Fibroblast of peridontal ligament (primary cell): Measurements from ENCODE around the gene WASHC4.
"Not testable (repeated sequence)": the region's sequence is repeated elsewhere in the genome, so short reads cannot be mapped to it uniquely, and the experiment has no call there.

ENCODE experiments used
- DNase-seq: peaks from one replicate; pipeline ENCODE4 v3.0.0-alpha.2; 2010; ENCODE audit errors: extremely low read depth

Gene WASHC4

DNA sequence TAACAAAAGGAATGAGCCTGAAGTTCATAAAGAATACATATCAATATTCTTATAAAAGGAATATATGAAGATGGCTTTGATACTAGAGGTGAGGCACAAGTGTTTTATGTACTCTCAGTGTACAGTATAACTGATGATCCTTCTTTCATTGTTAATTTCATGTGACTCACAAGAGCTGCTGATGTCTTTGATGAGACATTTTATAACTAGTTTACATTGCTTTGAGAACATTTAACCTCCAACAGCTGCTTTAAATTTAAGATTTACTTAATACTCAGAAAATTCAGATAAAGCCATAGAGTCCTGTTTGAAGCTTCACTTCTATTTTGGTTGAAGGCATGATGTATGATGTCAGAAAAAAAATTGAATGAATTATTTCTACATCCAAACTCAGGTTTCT, 59.8 kb downstream of the WASHC4 start:
- DNase-seq = peak; percentile 75

GRCh38 chr12:105168006-105168405, 60.5 kb downstream of the WASHC4 start:
- DNase-seq = no peak

- no peak for DNase-seq
Observed at GRCh38 chr12:105170139-105170538, 62.6 kb downstream of the WASHC4 start.

GRCh38 chr12:105171691-105172436, 64.3 kb downstream of the WASHC4 start:
- DNase-seq = no peak

DNA sequence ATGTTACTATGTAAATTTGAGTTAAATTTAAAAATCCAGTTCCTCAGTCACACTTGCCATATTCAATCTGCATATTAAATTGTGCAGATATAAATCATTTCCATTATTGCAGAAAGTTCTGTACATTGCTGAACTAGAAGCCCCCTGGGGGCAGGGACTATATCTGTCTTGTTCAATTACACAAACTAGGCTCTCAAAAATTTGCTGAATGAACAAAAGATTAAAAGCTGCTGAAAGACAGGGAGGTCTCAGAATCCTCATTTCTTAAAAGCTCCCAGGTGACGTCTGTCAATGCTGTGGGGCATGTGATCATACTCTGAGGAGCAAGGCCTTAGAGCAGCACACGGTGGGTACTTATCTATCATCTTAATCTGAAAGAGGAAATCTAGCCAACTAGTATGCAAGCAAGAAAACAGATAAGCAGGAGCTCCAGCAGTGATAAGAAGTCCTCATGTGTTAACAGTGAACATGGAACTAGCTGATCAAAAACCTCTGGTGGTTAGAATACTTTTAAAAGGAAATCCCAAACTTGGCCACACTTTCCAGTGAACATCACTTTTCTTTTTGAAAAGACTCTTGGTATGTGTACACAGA, 68.0 kb downstream of the WASHC4 start:
- no peak for DNase-seq

- no peak for DNase-seq
Observed at GRCh38 chr12:105177208-105177607, 69.7 kb downstream of the WASHC4 start.

- DNase-seq = not testable (repeated sequence)
Observed at GRCh38 chr12:105179114-105179513, 71.6 kb downstream of the WASHC4 start.

DNA sequence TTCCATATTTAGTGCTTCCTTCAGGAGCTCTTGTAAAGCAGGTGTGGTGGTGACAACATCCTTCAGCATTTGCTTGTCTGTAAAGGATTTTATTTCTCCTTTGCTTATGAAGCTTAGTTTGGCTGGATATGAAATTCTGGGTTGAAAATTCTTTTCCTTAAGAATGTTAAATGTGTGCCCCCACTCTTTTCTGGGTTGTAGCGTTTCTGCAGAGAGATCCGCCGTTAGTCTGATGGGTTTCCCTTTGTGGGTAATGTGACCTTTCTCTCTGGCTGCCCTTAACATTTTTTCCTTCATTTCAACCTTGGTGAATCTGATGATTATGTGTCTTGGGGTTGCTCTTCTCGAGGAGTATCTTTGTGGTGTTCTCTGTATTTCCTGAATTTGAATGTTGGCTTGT, 75.9 kb downstream of the WASHC4 start:
- not testable (repeated sequence) for DNase-seq

DNA sequence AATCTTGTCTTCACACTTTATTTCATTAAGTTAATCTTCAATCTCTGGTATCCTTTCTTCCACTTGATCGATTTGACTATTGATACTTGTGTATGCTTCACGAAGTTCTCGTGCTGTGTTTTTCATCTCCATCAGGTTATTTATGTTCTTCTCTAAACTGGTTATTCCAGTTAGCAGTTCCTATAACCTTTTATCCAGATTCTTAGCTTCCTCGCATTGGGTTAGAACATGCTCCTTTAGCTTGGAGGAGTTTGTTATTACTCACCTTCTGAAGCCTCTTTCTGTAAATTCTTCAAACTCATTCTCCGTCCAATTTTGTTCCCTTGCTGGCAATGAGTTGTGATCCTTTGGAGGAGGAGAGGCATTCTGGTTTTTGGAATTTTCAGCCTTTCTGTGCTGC, 76.4 kb downstream of the WASHC4 start:
- not testable (repeated sequence) for DNase-seq

GRCh38 chr12:105189293-105189692, 81.8 kb downstream of the WASHC4 start:
- no peak for DNase-seq

DNA sequence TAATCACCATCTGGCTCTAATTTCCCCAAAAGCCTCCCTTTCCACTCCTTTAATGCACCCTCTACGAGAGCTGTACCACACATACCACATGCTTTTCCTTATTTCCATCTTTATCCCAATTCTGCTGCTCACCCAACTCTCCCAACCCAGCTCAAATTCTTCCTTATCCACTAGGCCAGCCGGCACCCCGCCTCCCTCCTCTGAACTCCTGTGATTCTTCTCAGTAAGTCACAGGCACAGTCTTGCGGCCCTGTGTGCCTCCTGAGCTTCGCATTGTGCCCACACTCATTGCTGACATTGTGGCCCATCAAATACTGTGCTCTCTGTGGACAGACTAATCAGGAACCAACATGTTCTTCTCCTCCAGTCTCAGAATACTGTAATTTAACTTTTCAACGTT, 83.0 kb downstream of the WASHC4 start:
- DNase-seq = peak; percentile 32

DNA sequence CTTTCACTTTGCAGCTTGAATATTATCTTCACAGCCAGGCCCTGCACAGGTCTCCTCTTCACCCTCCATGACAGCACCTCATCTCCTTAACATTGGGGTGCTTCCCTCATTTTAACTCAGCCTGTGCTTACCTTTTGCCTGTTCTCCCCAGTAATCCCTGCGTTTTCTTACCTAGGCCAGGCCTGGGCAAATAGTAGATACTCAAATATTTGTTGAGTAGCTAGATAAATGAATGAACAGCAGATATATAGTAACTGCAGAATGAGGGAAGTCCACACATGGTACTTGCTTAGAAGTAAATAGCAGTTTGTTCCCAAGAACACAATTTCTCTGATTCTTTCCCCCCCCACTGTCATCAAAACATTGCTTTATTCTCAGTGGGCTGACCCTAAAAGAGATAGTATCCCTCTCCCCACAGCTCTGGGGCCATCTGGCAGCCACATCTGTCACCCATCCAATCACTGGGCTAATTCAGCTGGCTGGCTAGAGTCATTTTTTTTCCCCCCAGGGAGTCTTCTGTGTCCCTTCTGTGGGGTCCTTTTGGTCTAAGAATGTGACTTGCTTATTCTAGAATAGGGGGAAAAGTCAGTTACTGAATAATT, 85.2 kb downstream of the WASHC4 start:
- no peak for DNase-seq

DNA sequence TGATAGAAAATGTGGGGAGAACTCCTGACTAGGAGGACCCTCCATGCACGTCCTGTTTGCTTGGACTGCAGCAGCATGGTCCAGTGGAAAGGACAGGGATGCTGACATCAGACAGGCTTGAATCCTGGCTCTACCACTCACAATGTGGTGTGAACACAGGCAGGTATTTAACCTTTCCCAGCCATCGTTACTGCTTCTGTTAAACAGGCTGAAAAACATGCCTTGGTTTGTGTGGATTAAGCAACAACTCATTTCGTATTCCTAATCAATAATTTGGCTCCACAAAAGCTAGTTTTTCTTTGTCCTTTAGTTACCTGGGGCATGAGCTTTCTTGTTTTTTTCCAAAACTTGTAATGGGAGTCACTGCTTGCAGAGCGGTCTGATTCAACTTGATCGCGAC, 87.4 kb downstream of the WASHC4 start:
- no peak for DNase-seq

DNA sequence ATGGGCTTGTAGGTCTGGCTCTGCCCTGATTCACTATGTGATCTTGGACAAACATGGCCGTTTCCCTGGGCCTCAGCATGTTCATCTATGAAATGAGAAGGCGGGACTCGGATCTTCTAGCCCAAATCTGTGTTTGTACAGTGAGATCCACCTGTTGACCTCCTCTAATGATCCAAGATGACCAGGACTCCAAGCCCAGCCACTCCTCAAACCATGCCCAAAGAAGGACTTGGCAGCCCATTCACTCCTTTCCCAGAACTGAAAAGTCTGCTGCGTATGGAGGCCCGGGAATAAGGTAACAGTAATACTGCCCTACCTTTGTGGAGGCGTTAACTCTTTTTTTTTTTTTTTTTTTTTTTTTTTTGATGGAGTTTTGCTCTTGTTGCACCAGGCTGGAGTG, 88.6 kb downstream of the WASHC4 start:
- DNase-seq = no peak

- DNase-seq = no peak
Observed at GRCh38 chr12:105198961-105199360, 91.4 kb downstream of the WASHC4 start.

- DNase-seq = no peak
Observed at GRCh38 chr12:105200385-105200784, 92.9 kb downstream of the WASHC4 start.

DNA sequence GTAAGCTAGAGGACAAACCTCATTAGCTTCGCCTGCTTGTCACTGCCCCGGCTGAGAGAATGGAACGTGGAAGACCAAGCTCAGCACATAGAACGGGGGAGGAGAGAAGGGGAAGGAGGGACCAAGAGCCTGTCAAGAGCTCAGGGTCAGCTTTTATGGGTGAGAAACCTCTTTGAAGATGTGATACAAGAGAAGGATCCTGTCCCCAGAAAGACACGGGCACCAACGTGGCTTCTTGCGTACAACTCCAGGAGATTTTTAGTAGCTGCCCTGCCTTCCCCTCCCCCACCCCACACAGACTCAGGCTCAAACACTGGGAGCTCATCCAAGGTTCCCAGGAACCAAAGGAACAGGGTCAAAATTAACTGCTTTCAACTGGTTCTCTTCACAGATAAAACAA, 93.8 kb downstream of the WASHC4 start:
- no peak for DNase-seq

- no peak for DNase-seq
Observed at GRCh38 chr12:105202202-105202601, 94.7 kb downstream of the WASHC4 start.

DNA sequence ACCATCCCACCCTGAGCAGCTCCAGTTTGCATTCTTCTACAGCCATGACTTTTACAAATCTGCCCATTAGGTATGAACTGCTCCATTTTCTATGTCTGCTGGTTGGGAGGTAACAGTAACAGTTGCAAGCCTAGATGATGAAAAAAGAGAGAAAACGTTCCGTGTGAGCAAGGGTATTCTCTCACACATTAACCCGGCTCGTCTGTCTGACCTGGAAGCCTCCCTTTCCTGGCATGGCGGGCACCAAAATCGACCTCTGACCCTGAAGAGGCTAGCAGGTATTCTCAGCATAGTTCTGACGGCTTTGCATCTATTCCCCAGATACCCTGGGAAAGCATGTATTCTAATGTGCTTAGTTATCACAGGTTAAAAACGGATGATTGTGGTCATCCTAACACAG, 96.6 kb downstream of the WASHC4 start:
- DNase-seq = no peak

GRCh38 chr12:105204916-105205315, 97.4 kb downstream of the WASHC4 start:
- DNase-seq = peak; percentile 72

GRCh38 chr12:105205322-105206048, 98.0 kb downstream of the WASHC4 start:
- no peak for DNase-seq

DNA sequence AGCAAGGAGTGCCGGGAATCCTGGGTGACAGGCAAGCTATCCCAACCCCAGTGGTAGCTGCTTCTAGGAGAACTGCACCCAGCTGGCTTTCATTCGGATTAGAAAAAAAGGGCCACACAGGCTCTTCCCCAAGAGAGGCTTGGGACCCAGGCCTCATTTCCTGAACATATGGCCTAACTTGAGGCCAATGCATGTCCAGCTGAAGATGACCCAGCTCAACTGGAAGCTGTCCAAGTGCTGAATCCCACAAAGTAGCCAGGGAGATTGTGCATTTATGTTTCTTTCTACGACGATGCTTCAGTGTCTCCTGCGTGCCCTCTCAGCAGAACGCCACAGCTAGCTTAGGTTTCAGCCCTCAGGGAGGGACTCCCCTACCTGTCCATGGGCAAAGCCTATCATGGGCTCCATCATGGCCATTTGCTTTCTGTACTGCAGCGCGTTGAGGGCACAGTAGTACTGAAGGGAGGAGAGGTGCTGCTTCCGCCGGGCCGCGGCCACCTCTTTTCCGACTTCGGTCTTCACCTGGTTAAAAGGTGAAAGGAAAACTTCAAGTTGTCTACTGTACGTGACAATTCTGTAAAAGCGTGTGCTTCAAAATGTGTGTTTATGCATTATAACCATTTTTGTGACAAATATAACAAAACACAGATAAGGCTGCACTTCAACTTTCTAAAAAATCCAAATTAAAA, 99.3 kb downstream of the WASHC4 start:
- no peak for DNase-seq
